NT2/D1 (cell line): ENCODE measurements around the gene TFDP1.

Experiments
- SUZ12 ChIP-seq: IDR thresholded peaks from 2 replicates; pipeline ENCODE4 v1.6.1; 2011; ENCODE audit not compliant: insufficient read length, insufficient read depth; ENCODE audit errors: extremely low read depth
- YY1 ChIP-seq: IDR thresholded peaks from 2 replicates; pipeline ENCODE4 v1.6.1; 2011; ENCODE audit not compliant: insufficient read length, insufficient read depth
- ZNF274 ChIP-seq: IDR thresholded peaks from 2 replicates; pipeline ENCODE4 v1.6.1; 2011; ENCODE audit warnings: mild to moderate bottlenecking, low read depth, low read length

DNA sequence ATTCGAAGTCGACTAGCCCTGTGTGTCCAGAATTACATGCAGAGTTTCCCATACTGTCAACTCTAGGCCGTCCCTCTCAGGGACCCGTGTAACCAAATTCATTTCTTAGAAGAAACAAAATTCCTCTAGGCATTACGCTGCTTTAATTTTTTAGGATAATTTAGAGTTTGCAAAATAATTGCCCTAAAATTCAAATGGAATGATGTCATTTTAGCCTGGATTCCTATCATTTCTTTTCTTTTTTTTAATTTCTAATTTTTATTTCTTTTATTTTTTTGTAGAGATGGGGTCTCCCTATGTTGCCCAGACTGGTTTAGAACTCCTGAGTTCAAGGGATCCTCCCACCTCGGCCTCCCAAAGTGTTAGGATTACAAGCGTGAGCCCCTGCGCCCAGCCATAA, 74.8 kb downstream of the TFDP1 start:
- no peak for TF ChIP-seq ZNF274
- TF ChIP-seq YY1: no peak
- no peak for TF ChIP-seq SUZ12
